ENCODE data around the gene OR2M7. TPM values are rescaled to one million over a fixed set of nuclear protein-coding genes. Genes with fewer than 3 reads are reported as not detected.

OR2M7 gene
- polyA plus RNA-seq, 2 of the 4 experiments (the other 2 are of a cell fraction): not detected

DNA sequence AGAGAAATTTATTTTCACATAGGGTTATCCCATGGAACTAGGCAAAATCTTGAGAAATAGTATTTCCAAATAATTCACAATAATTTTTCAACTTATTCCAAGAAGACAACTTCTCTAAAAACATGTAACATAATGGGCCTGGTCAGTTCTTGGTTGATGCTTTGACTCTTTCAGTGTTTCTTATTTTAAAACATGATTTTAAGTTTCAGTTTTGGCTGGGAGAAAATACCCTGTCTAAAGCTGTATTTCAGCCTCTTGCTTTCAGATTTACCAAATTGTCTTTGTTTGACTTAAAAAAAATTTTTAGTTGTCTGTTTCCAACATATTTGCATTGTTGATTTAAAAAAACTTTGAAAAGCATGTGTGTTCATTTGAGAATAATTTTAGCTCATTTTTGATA is 42.2 kb upstream of the OR2M7 start (continued):
- TF ChIP-seq RNF2 (IDR thresholded peaks at IDR 0.05; ENCODE audit: borderline replicate concordance, low read depth): no peak

DNA sequence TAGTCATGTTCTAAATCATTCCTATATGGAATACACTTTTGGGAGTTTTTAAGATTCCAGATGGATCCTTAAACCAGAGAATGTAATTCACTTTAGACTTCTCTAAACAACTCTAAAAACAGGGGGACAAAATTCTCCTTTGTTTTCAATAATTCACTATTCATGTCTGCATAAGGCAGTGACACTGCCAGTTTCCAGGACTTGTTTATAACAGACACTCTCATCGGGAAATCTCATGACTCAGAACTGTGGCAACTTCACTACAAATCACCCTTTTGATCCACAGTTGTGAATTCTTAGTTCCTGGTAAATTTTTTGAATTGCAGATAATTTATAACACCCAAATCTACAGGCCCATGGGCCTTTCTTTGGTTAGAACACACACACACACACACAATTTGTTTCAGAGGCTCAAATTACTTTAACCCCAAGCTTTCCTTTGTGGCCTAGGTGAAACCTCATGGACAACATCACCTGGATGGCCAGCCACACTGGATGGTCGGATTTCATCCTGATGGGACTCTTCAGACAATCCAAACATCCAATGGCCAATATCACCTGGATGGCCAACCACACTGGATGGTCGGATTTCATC is 36.9 kb upstream of the OR2M7 start, which contains the start of gene OR2T4:
Gene OR2T4 (plus strand): TSS at position 545 of the 595 bp plus-strand sequence. CDS start 0 bp downstream, at position 545.
- no peak for ATAC-seq
- CTCF ChIA-PET: no interaction called here
- H3K4me2 ChIP-seq: no peak within 1 kb of the TSS
- no peaks in the 10 kb centered on the region for H3K9me3 ChIP-seq
- DNase-seq (ENCODE audit: low read depth in 1 of 2, low spot score in 1 of 2): no peak
- H3K27ac ChIP-seq: no peak within 1 kb of the TSS
- 0% methylated on average over 3 of the region's 3 CpGs for WGBS (ENCODE audit: missing lambda C conversion rate)
- H3K4me3 ChIP-seq: no peak within 1 kb of the TSS
- TF ChIP-seq HOXA7 (CRISPR knock-in tag; IDR thresholded peaks at IDR 0.05): no peak
- TF ChIP-seq, protein P1, sequence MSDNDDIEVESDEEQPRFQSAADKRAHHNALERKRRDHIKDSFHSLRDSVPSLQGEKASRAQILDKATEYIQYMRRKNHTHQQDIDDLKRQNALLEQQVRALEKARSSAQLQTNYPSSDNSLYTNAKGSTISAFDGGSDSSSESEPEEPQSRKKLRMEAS (IDR thresholded peaks at IDR 0.05): no peak
- no peak for TF ChIP-seq POLR2AphosphoS2 (conservative IDR thresholded peaks at IDR 0.05; ENCODE audit: low read length)
- TF ChIP-seq, protein P2, sequence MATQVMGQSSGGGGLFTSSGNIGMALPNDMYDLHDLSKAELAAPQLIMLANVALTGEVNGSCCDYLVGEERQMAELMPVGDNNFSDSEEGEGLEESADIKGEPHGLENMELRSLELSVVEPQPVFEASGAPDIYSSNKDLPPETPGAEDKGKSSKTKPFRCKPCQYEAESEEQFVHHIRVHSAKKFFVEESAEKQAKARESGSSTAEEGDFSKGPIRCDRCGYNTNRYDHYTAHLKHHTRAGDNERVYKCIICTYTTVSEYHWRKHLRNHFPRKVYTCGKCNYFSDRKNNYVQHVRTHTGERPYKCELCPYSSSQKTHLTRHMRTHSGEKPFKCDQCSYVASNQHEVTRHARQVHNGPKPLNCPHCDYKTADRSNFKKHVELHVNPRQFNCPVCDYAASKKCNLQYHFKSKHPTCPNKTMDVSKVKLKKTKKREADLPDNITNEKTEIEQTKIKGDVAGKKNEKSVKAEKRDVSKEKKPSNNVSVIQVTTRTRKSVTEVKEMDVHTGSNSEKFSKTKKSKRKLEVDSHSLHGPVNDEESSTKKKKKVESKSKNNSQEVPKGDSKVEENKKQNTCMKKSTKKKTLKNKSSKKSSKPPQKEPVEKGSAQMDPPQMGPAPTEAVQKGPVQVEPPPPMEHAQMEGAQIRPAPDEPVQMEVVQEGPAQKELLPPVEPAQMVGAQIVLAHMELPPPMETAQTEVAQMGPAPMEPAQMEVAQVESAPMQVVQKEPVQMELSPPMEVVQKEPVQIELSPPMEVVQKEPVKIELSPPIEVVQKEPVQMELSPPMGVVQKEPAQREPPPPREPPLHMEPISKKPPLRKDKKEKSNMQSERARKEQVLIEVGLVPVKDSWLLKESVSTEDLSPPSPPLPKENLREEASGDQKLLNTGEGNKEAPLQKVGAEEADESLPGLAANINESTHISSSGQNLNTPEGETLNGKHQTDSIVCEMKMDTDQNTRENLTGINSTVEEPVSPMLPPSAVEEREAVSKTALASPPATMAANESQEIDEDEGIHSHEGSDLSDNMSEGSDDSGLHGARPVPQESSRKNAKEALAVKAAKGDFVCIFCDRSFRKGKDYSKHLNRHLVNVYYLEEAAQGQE (IDR thresholded peaks at IDR 0.05): no peak
- TF ChIP-seq, protein P3, sequence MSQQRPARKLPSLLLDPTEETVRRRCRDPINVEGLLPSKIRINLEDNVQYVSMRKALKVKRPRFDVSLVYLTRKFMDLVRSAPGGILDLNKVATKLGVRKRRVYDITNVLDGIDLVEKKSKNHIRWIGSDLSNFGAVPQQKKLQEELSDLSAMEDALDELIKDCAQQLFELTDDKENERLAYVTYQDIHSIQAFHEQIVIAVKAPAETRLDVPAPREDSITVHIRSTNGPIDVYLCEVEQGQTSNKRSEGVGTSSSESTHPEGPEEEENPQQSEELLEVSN (IDR thresholded peaks at IDR 0.05; ENCODE audit: borderline replicate concordance, low read depth): no peak
- no peak for TF ChIP-seq MYC (IDR thresholded peaks at IDR 0.05; ENCODE audit: borderline replicate concordance, low read length)
- TF ChIP-seq, protein P4, sequence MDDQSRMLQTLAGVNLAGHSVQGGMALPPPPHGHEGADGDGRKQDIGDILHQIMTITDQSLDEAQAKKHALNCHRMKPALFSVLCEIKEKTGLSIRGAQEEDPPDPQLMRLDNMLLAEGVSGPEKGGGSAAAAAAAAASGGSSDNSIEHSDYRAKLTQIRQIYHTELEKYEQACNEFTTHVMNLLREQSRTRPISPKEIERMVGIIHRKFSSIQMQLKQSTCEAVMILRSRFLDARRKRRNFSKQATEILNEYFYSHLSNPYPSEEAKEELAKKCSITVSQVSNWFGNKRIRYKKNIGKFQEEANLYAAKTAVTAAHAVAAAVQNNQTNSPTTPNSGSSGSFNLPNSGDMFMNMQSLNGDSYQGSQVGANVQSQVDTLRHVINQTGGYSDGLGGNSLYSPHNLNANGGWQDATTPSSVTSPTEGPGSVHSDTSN (IDR thresholded peaks at IDR 0.05): no peak
- no peak for TF ChIP-seq CBX8 (IDR thresholded peaks at IDR 0.05)
- TF ChIP-seq, protein P5, sequence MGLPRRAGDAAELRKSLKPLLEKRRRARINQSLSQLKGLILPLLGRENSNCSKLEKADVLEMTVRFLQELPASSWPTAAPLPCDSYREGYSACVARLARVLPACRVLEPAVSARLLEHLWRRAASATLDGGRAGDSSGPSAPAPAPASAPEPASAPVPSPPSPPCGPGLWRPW (IDR thresholded peaks at IDR 0.05): no peak
- no peak for TF ChIP-seq KDM5A (IDR thresholded peaks at IDR 0.05)
- TF ChIP-seq FOSB (CRISPR knock-in tag; IDR thresholded peaks at IDR 0.05): no peak
- TF ChIP-seq ZNF302 (CRISPR knock-in tag; IDR thresholded peaks at IDR 0.05): no peak
- TF ChIP-seq, protein P6, sequence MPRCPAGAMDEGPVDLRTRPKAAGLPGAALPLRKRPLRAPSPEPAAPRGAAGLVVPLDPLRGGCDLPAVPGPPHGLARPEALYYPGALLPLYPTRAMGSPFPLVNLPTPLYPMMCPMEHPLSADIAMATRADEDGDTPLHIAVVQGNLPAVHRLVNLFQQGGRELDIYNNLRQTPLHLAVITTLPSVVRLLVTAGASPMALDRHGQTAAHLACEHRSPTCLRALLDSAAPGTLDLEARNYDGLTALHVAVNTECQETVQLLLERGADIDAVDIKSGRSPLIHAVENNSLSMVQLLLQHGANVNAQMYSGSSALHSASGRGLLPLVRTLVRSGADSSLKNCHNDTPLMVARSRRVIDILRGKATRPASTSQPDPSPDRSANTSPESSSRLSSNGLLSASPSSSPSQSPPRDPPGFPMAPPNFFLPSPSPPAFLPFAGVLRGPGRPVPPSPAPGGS (IDR thresholded peaks at IDR 0.05): no peak
- no peak for TF ChIP-seq ZC3H11A (IDR thresholded peaks at IDR 0.05)
- no peaks in the 10 kb centered on the region for H3K4me1 ChIP-seq
- POLR2A ChIA-PET: no interaction called here
- FAIRE-seq: no peak

DNA sequence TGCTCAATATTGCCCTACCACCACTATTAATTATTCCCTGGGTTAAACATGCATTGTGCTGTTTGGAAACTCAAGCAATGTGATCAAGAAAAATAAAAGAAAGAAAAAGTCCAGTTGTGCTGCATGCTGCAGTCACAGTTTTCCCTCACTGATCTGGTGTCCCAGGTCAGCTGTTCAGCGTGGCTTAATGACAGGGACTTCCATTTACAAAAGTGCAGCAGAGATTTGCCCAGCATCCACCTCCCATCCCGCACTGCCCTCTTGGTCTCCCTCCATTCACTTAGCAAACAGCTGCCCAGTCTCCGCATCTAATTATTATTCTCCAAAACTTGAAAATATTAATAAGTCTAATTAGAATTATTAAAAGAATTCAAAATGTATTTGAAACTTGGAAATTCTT is 35.0 kb upstream of the OR2M7 start:
- Histone ChIP-seq H3K4me1 (no peaks in the 10 kb centered on the region), H3K4me3 (no peak overlapping the region), H3K27ac (no peak overlapping the region), H3K4me2 (no peak overlapping the region), H3K9me3 (no peaks in the 10 kb centered on the region)
- FAIRE-seq: no peak
- ChIA-PET POLR2A (no interaction called here), CTCF (no interaction called here)
- no peak for DNase-seq (ENCODE audit: low read depth in 1 of 2, low spot score in 1 of 2)
- TF ChIP-seq TFCP2L1 (CRISPR knock-in tag; IDR thresholded peaks at IDR 0.05): no peak
- TF ChIP-seq GATA3 (IDR thresholded peaks at IDR 0.05; ENCODE audit: borderline replicate concordance): no peak
- no peak for TF ChIP-seq HOXB5 (CRISPR knock-in tag; IDR thresholded peaks at IDR 0.05)
- TF ChIP-seq CHD4 (IDR thresholded peaks at IDR 0.05; ENCODE audit: borderline replicate concordance): no peak
- TF ChIP-seq FOXS1 (CRISPR knock-in tag; IDR thresholded peaks at IDR 0.05): no peak
- no peak for TF ChIP-seq MAZ (IDR thresholded peaks at IDR 0.05; ENCODE audit: borderline replicate concordance, low read depth, low read length)
- TF ChIP-seq FOSB (CRISPR knock-in tag; IDR thresholded peaks at IDR 0.05): no peak
- no peak for TF ChIP-seq POLR2A (IDR thresholded peaks at IDR 0.05; ENCODE audit: low read length)
- no peak for TF ChIP-seq JUNB (IDR thresholded peaks at IDR 0.05)
- TF ChIP-seq NFE2L2 (conservative IDR thresholded peaks at IDR 0.05; ENCODE audit: low read length): no peak
- no peak for TF ChIP-seq ZNF302 (CRISPR knock-in tag; IDR thresholded peaks at IDR 0.05)
- ATAC-seq: no peak
- WGBS (ENCODE audit: missing lambda C conversion rate): 3% methylated on average over 3 of the region's 3 CpGs

All from A549 (cell line).